Upper lobe of right lung (tissue), 1 donor: ENCODE data around the gene SPNS3. TPM values are rescaled to one million over a fixed set of nuclear protein-coding genes. Genes with fewer than 3 reads are reported as not detected.

Experiments used
- ATAC-seq: fragments of 200-7000 bp; cut with Tn5 transposase; one replicate; pipeline ENCODE4 v1.9.1; 2020; ENCODE audit warnings: mild to moderate bottlenecking, moderate library complexity
- DNase-seq: peaks from one replicate; pipeline ENCODE4 v3.0.0-alpha.2; 2020
- H3K27ac ChIP-seq: fragments of 200-600 bp; one replicate; pipeline ENCODE4 v1.8.0; 2022
- H3K27me3 ChIP-seq: fragments of 200-600 bp; one replicate; pipeline ENCODE4 v1.8.0; 2022; ENCODE audit warnings: mild to moderate bottlenecking
- H3K36me3 ChIP-seq: fragments of 200-600 bp; one replicate; pipeline ENCODE4 v1.8.0; 2022
- H3K4me1 ChIP-seq: fragments of 200-600 bp; one replicate; pipeline ENCODE4 v1.8.0; 2022
- H3K4me3 ChIP-seq: fragments of 200-600 bp; one replicate; pipeline ENCODE4 v1.8.0; 2022; ENCODE audit warnings: mild to moderate bottlenecking
- H3K9me3 ChIP-seq: fragments of 200-600 bp; one replicate; pipeline ENCODE4 v1.8.0; 2022
- CTCF ChIP-seq: fragments of 200-600 bp; IDR thresholded peaks from one replicate; pipeline ENCODE4 v1.8.0; 2022; ENCODE audit warnings: antibody characterized with exemption
- intact Hi-C: fragments of 100-400 bp; cut with DNase I; formaldehyde crosslinking; loops from one replicate; pipeline ENCODE4 v1.11.0; 2022
- total RNA-seq: library from RNA; stranded (reverse); fragmentation: NEBNext Ultra II Directional; extraction: Animal tissue kit (Norgen Biotek cat#: 25700); gene quantifications from one replicate; pipeline ENCODE4 v1.2.1, GENCODE V29; 2021
- donor health status: DM: no; HTN: yes; CAD: no; lungs with severe emphysema.

SPNS3 gene
- total RNA-seq, 1 donor from 2014 or later = 0.87 TPM

- peaks cover 44% of the 10 kb centered on the region for H3K4me1 ChIP-seq
Observed at GRCh38 chr17:4500191-4500571, 66.4 kb downstream of the SPNS3 start.

DNA sequence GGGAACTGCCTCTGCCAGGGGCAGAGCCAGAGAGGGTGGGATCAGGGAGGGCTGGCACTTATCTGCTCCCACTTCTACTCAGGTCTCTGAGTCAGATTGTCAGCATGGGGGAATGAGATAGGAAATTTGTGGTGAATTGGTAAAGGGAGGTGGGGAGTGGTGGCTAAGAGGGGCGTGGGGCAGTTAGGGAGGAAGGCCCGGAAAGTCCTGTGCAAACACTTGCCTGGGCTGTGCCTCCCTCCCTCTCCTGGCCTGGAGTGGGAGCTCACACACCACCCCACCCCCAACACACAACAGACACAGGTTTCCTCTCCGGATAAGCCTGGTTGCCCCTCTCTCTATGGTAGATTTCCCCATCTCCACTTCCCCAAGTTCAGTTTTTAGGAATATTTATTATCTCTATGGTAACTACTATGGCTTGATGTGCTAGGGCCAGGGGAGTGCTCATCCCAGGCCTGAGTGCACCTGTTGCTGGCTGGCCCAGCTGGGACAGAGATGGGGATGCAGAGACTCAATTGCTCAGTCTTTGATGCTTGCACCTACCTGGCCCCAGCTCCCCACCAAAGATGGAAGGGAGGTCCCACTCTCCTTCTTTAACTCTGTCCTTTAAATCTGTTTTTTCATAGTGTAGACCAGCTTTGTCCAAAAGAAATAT, 67.7 kb downstream of the SPNS3 start:
- intact Hi-C loops = no loop called here
- ATAC-seq (peak; percentile 37), DNase-seq (no peak)
- Histone ChIP-seq H3K27me3 (peaks cover 27% of the 10 kb centered on the region), H3K4me1 (peaks cover 57% of the 10 kb centered on the region), H3K36me3 (no peaks in the 10 kb centered on the region), H3K4me3 (peak overlapping the region; percentile 55), H3K27ac (peak overlapping the region; percentile 31), H3K9me3 (no peaks in the 10 kb centered on the region)
- TF ChIP-seq CTCF = no peak

More at GRCh38 chr17:4500191-4500571, 66.4 kb downstream of the SPNS3 start:
- DNase-seq (no peak), ATAC-seq (no peak)
- Histone ChIP-seq H3K36me3 (no peaks in the 10 kb centered on the region), H3K4me3 (peak overlapping the region; percentile 55), H3K9me3 (no peaks in the 10 kb centered on the region), H3K27me3 (peaks cover 27% of the 10 kb centered on the region), H3K27ac (peak overlapping the region; percentile 31)
- TF ChIP-seq CTCF = no peak
- intact Hi-C loops = no loop called here

- intact Hi-C loops = no loop called here
- Histone ChIP-seq H3K4me3 (no peak overlapping the region), H3K27me3 (peaks cover 27% of the 10 kb centered on the region), H3K27ac (no peak overlapping the region), H3K36me3 (no peaks in the 10 kb centered on the region), H3K9me3 (no peaks in the 10 kb centered on the region), H3K4me1 (peaks cover 63% of the 10 kb centered on the region)
- TF ChIP-seq CTCF = no peak
- ATAC-seq = no peak
- no peak for DNase-seq
Observed at GRCh38 chr17:4502466-4503154, 68.9 kb downstream of the SPNS3 start.

GRCh38 chr17:4503283-4504025, 69.7 kb downstream of the SPNS3 start:
- no peak overlapping the region for H3K4me3 ChIP-seq
- TF ChIP-seq CTCF = no peak
- H3K4me1 ChIP-seq = peaks cover 65% of the 10 kb centered on the region
- ATAC-seq (no peak), DNase-seq (no peak)
- H3K9me3 ChIP-seq = no peaks in the 10 kb centered on the region
- peaks cover 27% of the 10 kb centered on the region for H3K27me3 ChIP-seq
- intact Hi-C loops = no loop called here
- no peaks in the 10 kb centered on the region for H3K36me3 ChIP-seq
- H3K27ac ChIP-seq = peak overlapping the region; percentile 24

- Histone ChIP-seq H3K27me3 (peaks cover 27% of the 10 kb centered on the region), H3K27ac (peak overlapping the region; percentile 24), H3K4me1 (peaks cover 71% of the 10 kb centered on the region), H3K4me3 (no peak overlapping the region), H3K36me3 (no peaks in the 10 kb centered on the region), H3K9me3 (no peaks in the 10 kb centered on the region)
- intact Hi-C loops = no loop called here
- ATAC-seq (no peak), DNase-seq (no peak)
- TF ChIP-seq CTCF = no peak
Observed at GRCh38 chr17:4504188-4504587, 70.4 kb downstream of the SPNS3 start.
